Large intestine (tissue), 3 donors: Measurements from ENCODE around the gene MLN. TPM values are rescaled to one million over a fixed set of nuclear protein-coding genes. Genes with fewer than 3 reads are reported as not detected.

Source experiments
- DNase-seq, 2 donors: peaks; one replicate each; pipeline versions ENCODE4 v3.0.0 to v3.0.0-alpha.2; 2013
- H3K27ac ChIP-seq: one replicate; pipeline ENCODE4 v1.5.1; 2013; ENCODE audit warnings: low read length
- H3K27me3 ChIP-seq: 2 replicates; pipeline ENCODE4 v1.6.1; 2013; ENCODE audit warnings: low read length; ENCODE audit not compliant: control insufficient read depth, insufficient read depth
- H3K36me3 ChIP-seq: 2 replicates; pipeline ENCODE4 v1.6.1; 2013; ENCODE audit warnings: low read length; ENCODE audit not compliant: control insufficient read depth, insufficient read depth
- H3K4me1 ChIP-seq: one replicate; pipeline ENCODE4 v1.6.1; 2013; ENCODE audit warnings: low read length; ENCODE audit not compliant: control insufficient read depth, insufficient read depth
- H3K4me3 ChIP-seq: one replicate; pipeline ENCODE4 v1.5.1; 2013; ENCODE audit warnings: low read length
- H3K9me3 ChIP-seq: one replicate; pipeline ENCODE4 v1.6.1; 2013; ENCODE audit warnings: mild to moderate bottlenecking, low read depth, low read length, moderate library complexity; ENCODE audit not compliant: control insufficient read depth
- WGBS: methylation state at CpG from one replicate; pipeline ENCODE4 v1.1.5; 2013; ENCODE audit warnings: low lambda C conversion rate; ENCODE audit not compliant: insufficient coverage; 5-methylcytosine and 5-hydroxymethylcytosine counted together
- polyA plus RNA-seq: library from polyadenylated mRNA; unstranded; fragments of 120-200 nt; gene quantifications from one replicate; pipeline ENCODE4 v1.2.1, GENCODE V29; 2013

MLN gene
- polyA plus RNA-seq, 1 donor = 154 TPM

GRCh38 chr6:33788694-33789549, 14.9 kb downstream of the MLN start, which contains the start of gene LEMD2:
LEMD2 (minus strand) TSS chr6:33789130; CDS start chr6:33789116, 14 bp downstream.
- H3K4me1 ChIP-seq = peaks cover 20% of the 10 kb centered on the region
- H3K27ac ChIP-seq = peak within 1 kb of the TSS; percentile 82
- H3K27me3 ChIP-seq = no peaks in the 10 kb centered on the region
- H3K36me3 ChIP-seq = peaks cover 21% of the 10 kb centered on the region
- H3K4me3 ChIP-seq = peak within 1 kb of the TSS; percentile 64
- no peaks in the 10 kb centered on the region for H3K9me3 ChIP-seq
- WGBS = 20% methylated on average over 1 of the region's 86 CpGs
- peak; percentile 95 to 97 for DNase-seq

DNA sequence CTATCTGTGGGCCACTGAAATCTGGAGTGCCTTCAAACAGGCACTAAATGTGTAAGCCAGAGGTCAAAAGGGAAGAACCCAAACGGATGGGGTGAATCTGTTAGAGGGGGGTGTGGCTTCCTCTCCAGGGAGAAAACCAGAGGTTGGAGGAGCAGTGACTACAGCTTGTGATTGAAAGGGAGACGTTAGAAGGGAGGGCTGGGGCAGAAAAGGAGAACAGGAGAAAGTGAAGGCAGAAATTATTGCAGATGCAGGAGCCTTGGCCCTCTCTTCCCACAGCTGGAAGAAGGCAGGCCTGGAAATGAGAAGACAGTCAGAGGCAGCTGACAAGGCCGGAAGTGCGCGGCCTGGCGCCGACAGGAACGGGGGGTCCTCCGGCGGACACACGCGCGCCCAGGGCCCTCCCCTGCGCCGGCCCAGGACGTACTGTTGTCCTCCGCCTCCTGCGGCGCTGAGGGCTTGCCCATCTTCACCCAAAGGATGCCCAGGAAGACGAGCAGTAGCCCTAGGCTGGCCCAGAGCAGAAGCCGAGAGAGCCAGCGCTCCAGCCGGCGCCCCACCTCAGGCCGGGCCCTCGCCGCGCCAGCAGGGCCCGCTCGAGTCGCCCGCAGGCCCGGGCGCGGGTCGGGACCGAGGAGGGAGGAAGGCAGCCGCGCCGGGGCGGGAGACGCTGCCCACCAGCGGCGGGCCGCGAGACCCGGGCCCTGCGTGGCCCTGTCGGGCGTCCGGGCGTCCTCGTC, 15.7 kb downstream of the MLN start:
- peaks cover 29% of the 10 kb centered on the region for H3K36me3 ChIP-seq
- H3K9me3 ChIP-seq = no peaks in the 10 kb centered on the region
- H3K4me3 ChIP-seq = peak overlapping the region; percentile 64
- peaks cover 20% of the 10 kb centered on the region for H3K4me1 ChIP-seq
- H3K27me3 ChIP-seq = no peaks in the 10 kb centered on the region
- peak; percentile 54 to 82 for DNase-seq
- peak overlapping the region; percentile 82 for H3K27ac ChIP-seq
- no CpG with 5 or more reads among the region's 53 CpGs for WGBS

DNA sequence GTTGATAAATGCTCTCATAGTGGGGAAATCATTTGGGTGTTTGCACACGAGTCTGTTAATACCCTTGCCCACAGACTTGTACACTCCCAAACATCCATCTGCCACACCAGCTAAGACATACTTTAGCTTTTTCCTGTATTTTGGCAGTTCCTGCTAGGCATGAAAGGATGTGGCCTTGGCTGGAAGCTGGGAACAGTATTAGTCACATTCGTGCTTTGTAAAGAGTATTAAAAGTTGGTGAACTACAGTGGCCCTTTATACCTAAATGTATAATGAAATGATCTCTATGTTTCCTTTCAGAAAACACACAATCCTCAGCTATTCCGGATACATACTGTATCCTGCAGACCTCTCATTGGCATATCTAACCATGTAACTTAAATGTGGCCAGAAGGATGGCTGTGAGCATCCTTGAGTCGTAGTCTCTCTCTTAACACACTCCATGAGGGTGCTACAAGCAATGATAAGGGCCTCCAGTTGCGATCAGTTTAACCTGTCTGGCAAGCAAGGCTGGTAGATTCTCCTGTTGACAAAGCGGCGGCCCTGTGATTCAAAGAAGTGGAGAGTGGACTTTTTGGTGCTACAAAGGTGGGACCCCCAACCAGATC, 16.4 kb downstream of the MLN start:
- no peaks in the 10 kb centered on the region for H3K9me3 ChIP-seq
- H3K36me3 ChIP-seq = peaks cover 35% of the 10 kb centered on the region
- H3K27ac ChIP-seq = peak overlapping the region; percentile 82
- WGBS = no CpG with 5 or more reads among the region's 7 CpGs
- H3K4me1 ChIP-seq = peaks cover 20% of the 10 kb centered on the region
- H3K27me3 ChIP-seq = no peaks in the 10 kb centered on the region
- DNase-seq = no peak
- H3K4me3 ChIP-seq = peak overlapping the region; percentile 64

GRCh38 chr6:33786736-33787135, 17.1 kb downstream of the MLN start:
- H3K9me3 ChIP-seq = no peaks in the 10 kb centered on the region
- DNase-seq = no peak
- no peaks in the 10 kb centered on the region for H3K27me3 ChIP-seq
- H3K4me3 ChIP-seq = no peak overlapping the region
- peaks cover 20% of the 10 kb centered on the region for H3K4me1 ChIP-seq
- WGBS = 80% methylated on average over 2 of the region's 3 CpGs
- peaks cover 42% of the 10 kb centered on the region for H3K36me3 ChIP-seq
- no peak overlapping the region for H3K27ac ChIP-seq

DNA sequence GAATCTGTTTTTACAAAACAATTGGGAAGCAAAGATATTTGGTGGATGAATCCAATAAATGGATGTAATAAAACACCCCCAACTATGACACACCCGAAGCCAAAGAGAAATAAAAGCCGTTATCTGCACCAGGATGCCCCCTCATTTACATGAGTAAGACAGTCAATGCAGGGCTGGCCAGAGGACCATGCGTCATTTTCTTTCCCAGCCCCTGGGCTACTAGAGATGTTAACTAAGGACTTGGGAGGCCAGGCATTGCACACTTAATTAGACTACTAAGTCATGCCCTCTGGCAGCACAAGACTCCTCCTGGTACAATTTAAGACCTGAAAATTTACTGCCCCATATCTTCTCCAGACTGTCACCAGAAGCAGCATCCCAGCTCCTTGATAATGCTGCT, 18.0 kb downstream of the MLN start:
- WGBS = no CpG with 5 or more reads among the region's 3 CpGs
- no peak for DNase-seq

DNA sequence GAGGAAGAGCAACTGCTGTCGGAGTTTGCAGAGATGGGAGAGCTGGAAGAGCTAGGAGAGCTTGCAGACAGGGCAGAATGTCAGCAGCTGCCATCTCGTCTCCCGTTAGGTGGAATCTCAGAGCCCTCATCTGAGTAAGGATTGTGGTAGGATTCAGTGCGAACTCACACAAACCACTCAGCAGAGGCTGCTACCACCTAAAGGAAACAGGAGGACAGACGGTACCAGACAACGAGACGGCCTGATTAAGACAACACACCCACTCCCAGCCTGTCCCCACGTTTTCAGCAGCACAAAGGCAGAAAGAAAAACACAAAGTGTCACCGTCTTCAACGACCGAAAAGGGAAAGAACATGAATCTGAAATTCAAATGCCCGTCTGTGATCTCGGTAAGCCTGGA, 19.0 kb downstream of the MLN start:
- no peak overlapping the region for H3K27ac ChIP-seq
- DNase-seq = no peak
- H3K4me1 ChIP-seq = peaks cover 20% of the 10 kb centered on the region
- H3K4me3 ChIP-seq = no peak overlapping the region
- no peaks in the 10 kb centered on the region for H3K9me3 ChIP-seq
- H3K36me3 ChIP-seq = peaks cover 61% of the 10 kb centered on the region
- WGBS = 100% methylated on average over 3 of the region's 13 CpGs
- no peaks in the 10 kb centered on the region for H3K27me3 ChIP-seq

More for the DNA sequence above, 18.0 kb downstream of the MLN start:
- Histone ChIP-seq H3K4me1 (peaks cover 20% of the 10 kb centered on the region), H3K36me3 (peaks cover 51% of the 10 kb centered on the region), H3K27ac (no peak overlapping the region), H3K27me3 (no peaks in the 10 kb centered on the region), H3K9me3 (no peaks in the 10 kb centered on the region), H3K4me3 (no peak overlapping the region)

- peaks cover 16% of the 10 kb centered on the region for H3K4me1 ChIP-seq
- no peak for DNase-seq
- H3K9me3 ChIP-seq = no peaks in the 10 kb centered on the region
- no peak overlapping the region for H3K4me3 ChIP-seq
- H3K27me3 ChIP-seq = no peaks in the 10 kb centered on the region
- peaks cover 69% of the 10 kb centered on the region for H3K36me3 ChIP-seq
- WGBS = no CpG with 5 or more reads among the region's 10 CpGs
- no peak overlapping the region for H3K27ac ChIP-seq
These were observed 19.9 kb downstream of the MLN start for GRCh38 chr6:33783781-33784520.

GRCh38 chr6:33782561-33782960, 21.2 kb downstream of the MLN start:
- no peaks in the 10 kb centered on the region for H3K27me3 ChIP-seq
- H3K4me3 ChIP-seq = no peak overlapping the region
- peaks cover 83% of the 10 kb centered on the region for H3K36me3 ChIP-seq
- no CpG with 5 or more reads among the region's 5 CpGs for WGBS
- peaks cover 13% of the 10 kb centered on the region for H3K4me1 ChIP-seq
- no peaks in the 10 kb centered on the region for H3K9me3 ChIP-seq
- no peak for DNase-seq
- no peak overlapping the region for H3K27ac ChIP-seq

- Histone ChIP-seq H3K27me3 (no peaks in the 10 kb centered on the region), H3K4me1 (peaks cover 1% of the 10 kb centered on the region), H3K36me3 (peaks cover 95% of the 10 kb centered on the region), H3K4me3 (no peak overlapping the region), H3K27ac (no peak overlapping the region), H3K9me3 (no peaks in the 10 kb centered on the region)
- no peak for DNase-seq
- 80% methylated on average over 2 of the region's 16 CpGs for WGBS
These were observed 22.4 kb downstream of the MLN start for GRCh38 chr6:33781131-33781975.
